HepG2 (cell line): Measurements from ENCODE around the gene FAH. TPM values are rescaled to one million over a fixed set of nuclear protein-coding genes. Genes with fewer than 3 reads are reported as not detected.

Source experiments
- ARNT2 ChIP-seq: sonication (generic); formaldehyde crosslinking; IDR thresholded peaks from 2 replicates; pipeline ENCODE4 v1.8.0; 2022; ENCODE audit warnings: mild to moderate bottlenecking, low read depth, missing genetic modification reagents, moderate library complexity
- ATAD3A ChIP-seq: sonication (generic); formaldehyde crosslinking; IDR thresholded peaks from 2 replicates; pipeline ENCODE4 v1.4.0; 2020; ENCODE audit warnings: missing genetic modification reagents
- BRCA1 ChIP-seq: sonication (generic); formaldehyde crosslinking; IDR thresholded peaks from 2 replicates; pipeline ENCODE4 v1.4.0; 2020; ENCODE audit warnings: missing genetic modification reagents
- FOXO4 ChIP-seq: sonication (generic); formaldehyde crosslinking; conservative IDR thresholded peaks from 2 replicates; pipeline ENCODE4 v1.8.1; 2023; ENCODE audit warnings: missing genetic modification reagents
- GFI1 ChIP-seq: sonication (generic); formaldehyde crosslinking; IDR thresholded peaks from 2 replicates; pipeline ENCODE4 v1.5.0; 2020; ENCODE audit warnings: missing genetic modification reagents, mild to moderate bottlenecking, borderline replicate concordance
- HIVEP1 ChIP-seq: sonication (generic); formaldehyde crosslinking; IDR thresholded peaks from 2 replicates; pipeline ENCODE4 v1.4.0; 2020; ENCODE audit warnings: mild to moderate bottlenecking, missing genetic modification reagents
- HNF4G ChIP-seq, 2 experiments: sonication (generic) in 1 of 2; formaldehyde crosslinking in 1 of 2; IDR thresholded peaks; 2 replicates each; pipeline versions ENCODE4 v1.4.0 to v1.6.1; 2011 to 2020; ENCODE audit warnings: borderline replicate concordance in 2 of 2, low read depth in 2 of 2, mild to moderate bottlenecking in 2 of 2, low read length in 1 of 2, missing genetic modification reagents in 1 of 2, moderate library complexity in 1 of 2
- IRF2 ChIP-seq: IDR thresholded peaks from 2 replicates; pipeline ENCODE4 v1.6.1; 2018; ENCODE audit warnings: missing genetic modification reagents, missing compliant biosample characterization
- JDP2 ChIP-seq: sonication (generic); formaldehyde crosslinking; IDR thresholded peaks from 2 replicates; pipeline ENCODE4 v1.8.1; 2022; ENCODE audit warnings: missing genetic modification reagents, borderline replicate concordance
- KDM4B ChIP-seq: sonication (generic); formaldehyde crosslinking; IDR thresholded peaks from 2 replicates; pipeline ENCODE4 v1.4.0; 2020; ENCODE audit warnings: missing genetic modification reagents
- KLF15 ChIP-seq: sonication (generic); formaldehyde crosslinking; IDR thresholded peaks from 2 replicates; pipeline ENCODE4 v1.8.1; 2023; ENCODE audit warnings: borderline replicate concordance, mild to moderate bottlenecking, inconsistent platforms, missing genetic modification reagents, mixed read lengths
- MEF2D ChIP-seq: sonication (generic); formaldehyde crosslinking; IDR thresholded peaks from 2 replicates; pipeline ENCODE4 v1.5.1; 2020; ENCODE audit warnings: mild to moderate bottlenecking, missing genetic modification reagents
- PBX3 ChIP-seq: sonication (generic); formaldehyde crosslinking; IDR thresholded peaks from 2 replicates; pipeline ENCODE4 v1.8.1; 2023; ENCODE audit warnings: missing genetic modification reagents, inconsistent platforms, borderline replicate concordance
- SMAD9 ChIP-seq: sonication (generic); formaldehyde crosslinking; IDR thresholded peaks from 2 replicates; pipeline ENCODE4 v1.5.1; 2020; ENCODE audit warnings: mild to moderate bottlenecking, missing genetic modification reagents
- SRSF9 ChIP-seq: fragments of 200-400 bp; formaldehyde crosslinking; IDR thresholded peaks from 2 replicates; pipeline ENCODE4 v1.6.1; 2018; ENCODE audit warnings: borderline replicate concordance, mild to moderate bottlenecking, low read depth, low read length; ENCODE audit not compliant: insufficient read depth, poor library complexity, severe bottlenecking
- ZBTB43 ChIP-seq: sonication (generic); formaldehyde crosslinking; conservative IDR thresholded peaks from 2 replicates; pipeline ENCODE4 v1.4.0; 2020; ENCODE audit warnings: missing genetic modification reagents
- ZNF468 ChIP-seq: sonication (generic); formaldehyde crosslinking; IDR thresholded peaks from 2 replicates; pipeline ENCODE4 v1.8.0; 2022; ENCODE audit warnings: mild to moderate bottlenecking, moderate library complexity, missing genetic modification reagents
- ZNF567 ChIP-seq: sonication (generic); formaldehyde crosslinking; IDR thresholded peaks from 2 replicates; pipeline ENCODE4 v1.8.1; 2023; ENCODE audit warnings: mild to moderate bottlenecking, missing genetic modification reagents, borderline replicate concordance
- ZNF597 ChIP-seq: sonication (generic); formaldehyde crosslinking; IDR thresholded peaks from 2 replicates; pipeline ENCODE4 v1.5.0; 2020; ENCODE audit warnings: missing genetic modification reagents
- ZNF713 ChIP-seq: sonication (generic); formaldehyde crosslinking; IDR thresholded peaks from 2 replicates; pipeline ENCODE4 v1.4.0; 2020; ENCODE audit warnings: mild to moderate bottlenecking, missing genetic modification reagents
- ZUFSP ChIP-seq: sonication (generic); formaldehyde crosslinking; IDR thresholded peaks from 2 replicates; pipeline ENCODE4 v1.9.0; 2021; ENCODE audit warnings: missing genetic modification reagents, mild to moderate bottlenecking, borderline replicate concordance
- polyA plus RNA-seq, 8 experiments: library from polyadenylated mRNA; depleted of rRNA in 3 of 8; stranded (reverse) in 7 of 8; unstranded in 1 of 8; fragments of >200 nt; fragmentation: Illumina TruSeq in 4 of 8; extraction: Trizol in 4 of 8; gene quantifications; 2 replicates each; pipeline versions ENCODE4 v1.2.1 to v1.2.3, GENCODE V29; 2011 to 2016; ENCODE audit warnings: low read depth in 4 of 8, missing spikeins in 1 of 8, mixed read lengths in 1 of 8; ENCODE audit not compliant: insufficient read depth in 1 of 8
- total RNA-seq, 5 experiments: library from RNA; depleted of rRNA; stranded (reverse); fragments of >200 nt; fragmentation: Illumina TruSeq; extraction: Trizol; gene quantifications; 2 replicates each; pipeline ENCODE4 v1.2.3, GENCODE V29; 2016; ENCODE audit warnings: low read depth in 1 of 5

Gene FAH
- total and polyA plus RNA-seq, 2 of the 13 experiments (the other 11 are each of a cell fraction or from before 2014, with no cell fraction given), result 36.6 to 75.0 TPM

GRCh38 chr15:80160570-80161156, 7.9 kb downstream of the FAH start (continued):
- TF ChIP-seq ZNF597 (no peak), ZUFSP (CRISPR knock-in tag) (no peak), PBX3 (no peak), ZNF567 (no peak), BRCA1 (CRISPR knock-in tag) (no peak), KLF15 (no peak), HNF4G (IDR thresholded peaks at IDR 0.05; ENCODE audit: borderline replicate concordance, low read depth, low read length) (no peak), HNF4G (CRISPR knock-in tag; IDR thresholded peaks at IDR 0.05; ENCODE audit: borderline replicate concordance, low read depth) (no peak; the same call in 1 of the 2 replicates), MEF2D (CRISPR knock-in tag) (peak; percentile 84), GFI1 (CRISPR knock-in tag) (0 out of 2 replicates have a peak, but pooled peaks have one; percentile 24), JDP2 (CRISPR knock-in tag) (no peak), ARNT2 (CRISPR knock-in tag) (0 out of 2 replicates have a peak, but pooled peaks have one; percentile 25), ZNF468 (CRISPR knock-in tag) (no peak), IRF2 (CRISPR knock-in tag) (0 out of 2 replicates have a peak, but pooled peaks have one; percentile 43), SRSF9 (no peak), ZNF713 (CRISPR knock-in tag) (no peak), SMAD9 (CRISPR knock-in tag) (no peak), ZBTB43 (CRISPR knock-in tag) (peak; percentile 68; the same call in 1 of the 2 replicates), HIVEP1 (CRISPR knock-in tag) (no peak; the same call in 1 of the 2 replicates), KDM4B (CRISPR knock-in tag) (0 out of 2 replicates have a peak, but pooled peaks have one; percentile 39), FOXO4 (no peak), ATAD3A (CRISPR knock-in tag) (no peak)
